H1 (cell line): ENCODE results near the gene ZNF652. TPM values are rescaled to one million over a fixed set of nuclear protein-coding genes. Genes with fewer than 3 reads are reported as not detected.

ENCODE experiments used
- CTCF ChIA-PET: fragments of 300-600 bp; sonication (Branson Sonifier 250); formaldehyde crosslinking; loops from one replicate; lab custom pipeline; 2021; ENCODE audit not compliant: partially characterized antibody; lab: Charles Lee
- POLR2A ChIA-PET: fragments of 300-600 bp; sonication (Branson Sonifier 250); formaldehyde crosslinking; loops from one replicate; lab custom pipeline; 2021; ENCODE audit warnings: inconsistent platforms; ENCODE audit not compliant: partially characterized antibody; lab: Charles Lee
- DNase-seq, 2 experiments: peaks; one replicate each; pipeline versions ENCODE4 v3.0.0 to v3.0.0-alpha.2; 2010 to 2022; ENCODE audit warnings: low spot score in 2 of 2, low read depth in 1 of 2, mixed read lengths in 1 of 2
- FAIRE-seq: peaks from 2 replicates; lab custom pipeline; 2011; peaks lifted over from hg19 to GRCh38; lab: Jason Lieb, UNC
- H2AFZ ChIP-seq: 2 replicates; pipeline ENCODE4 v1.8.1; 2012; ENCODE audit warnings: low read length, inconsistent platforms
- H2AK5ac ChIP-seq: 2 replicates; pipeline ENCODE4 v1.6.1; 2013; ENCODE audit warnings: low read depth, low read length
- H2BK120ac ChIP-seq: replicated peaks from 2 replicates; pipeline ENCODE3; 2013; ENCODE audit warnings: low read depth, low read length, inconsistent platforms
- H2BK12ac ChIP-seq: 2 replicates; pipeline ENCODE4 v1.6.1; 2013; ENCODE audit warnings: low read depth, low read length
- H2BK15ac ChIP-seq: 2 replicates; pipeline ENCODE4 v1.6.1; 2013; ENCODE audit warnings: low read length
- H2BK20ac ChIP-seq: 2 replicates; pipeline ENCODE4 v1.6.1; 2013; ENCODE audit warnings: low read length
- H2BK5ac ChIP-seq: 2 replicates; pipeline ENCODE4 v1.6.1; 2013; ENCODE audit warnings: low read depth, low read length
- H3K14ac ChIP-seq: 2 replicates; pipeline ENCODE4 v1.6.1; 2013; ENCODE audit warnings: inconsistent platforms; ENCODE audit not compliant: insufficient read length
- H3K18ac ChIP-seq: 2 replicates; pipeline ENCODE4 v1.6.1; 2013; ENCODE audit warnings: low read length; ENCODE audit errors: extremely low read depth
- H3K23ac ChIP-seq: 2 replicates; pipeline ENCODE4 v1.6.1; 2013; ENCODE audit warnings: inconsistent platforms; ENCODE audit not compliant: insufficient read length
- H3K23me2 ChIP-seq: 2 replicates; pipeline ENCODE4 v1.6.1; 2013; ENCODE audit warnings: low read depth, low read length
- H3K27ac ChIP-seq: 2 replicates; pipeline ENCODE4 v1.6.1; 2011; ENCODE audit warnings: low read depth, low read length, inconsistent platforms
- H3K27me3 ChIP-seq, 4 experiments: replicated peaks in 1 of 4; 1 replicate in 1 of 4; 2 replicates in 3 of 4; pipeline versions ENCODE4 v1.6.1 to v1.8.1; 2011 to 2013; ENCODE audit warnings: low read length in 3 of 4, mild to moderate bottlenecking in 3 of 4, inconsistent platforms in 2 of 4, mixed read lengths in 2 of 4, moderate library complexity in 1 of 4; ENCODE audit not compliant: control insufficient read depth in 3 of 4, insufficient read depth in 3 of 4; ENCODE audit errors: extremely low read depth in 1 of 4
- H3K36me3 ChIP-seq, 4 experiments: 2 replicates each; pipeline versions ENCODE4 v1.6.1 to v1.8.1; 2011 to 2013; ENCODE audit warnings: mild to moderate bottlenecking in 4 of 4, low read length in 3 of 4, moderate library complexity in 2 of 4, control low read depth in 1 of 4, inconsistent platforms in 1 of 4; ENCODE audit not compliant: insufficient read depth in 4 of 4, control insufficient read depth in 2 of 4
- H3K4ac ChIP-seq: replicated peaks from 2 replicates; pipeline ENCODE3; 2013; ENCODE audit warnings: low read length, low read depth, mixed read lengths, inconsistent platforms; ENCODE audit not compliant: insufficient read length
- H3K4me1 ChIP-seq, 4 experiments: replicated peaks in 1 of 4; 1 replicate in 1 of 4; 2 replicates in 3 of 4; pipeline versions ENCODE4 v1.6.1 to v1.8.1; 2011 to 2013; ENCODE audit warnings: low read length in 3 of 4, inconsistent platforms in 2 of 4, mixed read lengths in 1 of 4; ENCODE audit not compliant: insufficient read depth in 4 of 4, control insufficient read depth in 3 of 4
- H3K4me2 ChIP-seq, 2 experiments: 2 replicates each; pipeline versions ENCODE4 v1.6.1 to v1.8.1; 2011 to 2013; ENCODE audit warnings: low read depth in 2 of 2, low read length in 2 of 2, control low read depth in 1 of 2, inconsistent platforms in 1 of 2, mild to moderate bottlenecking in 1 of 2; ENCODE audit not compliant: insufficient read depth in 1 of 2
- H3K4me3 ChIP-seq, 4 experiments: fragments of 200-600, 300-600 bp in 1 of 4; sonication (generic), shearing (Covaris generic), sonication (Bioruptor Twin) in 1 of 4; 2 replicates each; pipeline versions ENCODE4 v1.5.1 to v1.8.1; 2011 to 2016; ENCODE audit warnings: low read length in 4 of 4, low read depth in 3 of 4, control low read depth in 2 of 4, inconsistent platforms in 2 of 4, mild to moderate bottlenecking in 2 of 4, mixed read lengths in 1 of 4, moderate library complexity in 1 of 4; ENCODE audit not compliant: insufficient read depth in 2 of 4; ENCODE audit errors: extremely low read depth in 1 of 4
- H3K56ac ChIP-seq: replicated peaks from 2 replicates; pipeline ENCODE3; 2013; ENCODE audit warnings: low read depth, mild to moderate bottlenecking, mixed read lengths, low read length, inconsistent platforms; ENCODE audit not compliant: insufficient read length
- H3K79me1 ChIP-seq: 2 replicates; pipeline ENCODE4 v1.6.1; 2013; ENCODE audit warnings: low read depth, low read length, control low read depth
- H3K79me2 ChIP-seq, 2 experiments: 2 replicates each; pipeline versions ENCODE4 v1.6.1 to v1.8.1; 2012 to 2013; ENCODE audit warnings: low read length in 2 of 2, mild to moderate bottlenecking in 2 of 2, inconsistent platforms in 1 of 2; ENCODE audit not compliant: insufficient read depth in 2 of 2, control insufficient read depth in 1 of 2
- H3K9ac ChIP-seq, 4 experiments: replicated peaks in 1 of 4; 1 replicate in 1 of 4; 2 replicates in 3 of 4; pipeline versions ENCODE4 v1.6.1 to v1.8.1; 2011 to 2013; ENCODE audit warnings: low read depth in 3 of 4, low read length in 3 of 4, control low read depth in 2 of 4, mild to moderate bottlenecking in 2 of 4, moderate library complexity in 2 of 4, inconsistent platforms in 1 of 4; ENCODE audit errors: extremely low read depth in 1 of 4
- H3K9me3 ChIP-seq, 2 experiments: 2 replicates each; pipeline versions ENCODE4 v1.6.1 to v1.8.1; 2012 to 2013; ENCODE audit warnings: mild to moderate bottlenecking in 2 of 2, moderate library complexity in 2 of 2, control low read depth in 1 of 2, inconsistent platforms in 1 of 2, low read depth in 1 of 2, low read length in 1 of 2, mixed read lengths in 1 of 2; ENCODE audit not compliant: insufficient read depth in 2 of 2
- H4K20me1 ChIP-seq, 2 experiments: replicated peaks in 1 of 2; 2 replicates each; pipeline versions ENCODE3 to v1.8.1; 2011 to 2013; ENCODE audit warnings: inconsistent platforms in 2 of 2, low read length in 2 of 2, mild to moderate bottlenecking in 1 of 2; ENCODE audit not compliant: insufficient read depth in 2 of 2, control insufficient read depth in 1 of 2
- H4K5ac ChIP-seq: 2 replicates; pipeline ENCODE4 v1.6.1; 2013; ENCODE audit warnings: low read length, low read depth, mixed read lengths, inconsistent platforms; ENCODE audit not compliant: insufficient read length
- H4K8ac ChIP-seq: 2 replicates; pipeline ENCODE4 v1.8.0; 2013; ENCODE audit warnings: mild to moderate bottlenecking, moderate library complexity, low read length, inconsistent platforms; ENCODE audit not compliant: insufficient read depth; ENCODE audit errors: extremely low read depth
- H4K91ac ChIP-seq: replicated peaks from 2 replicates; pipeline ENCODE3; 2013; ENCODE audit warnings: low read length, mixed read lengths, inconsistent platforms; ENCODE audit not compliant: insufficient read length
- ASH2L ChIP-seq: fragments of 200-600, 300-600 bp; sonication (generic); IDR thresholded peaks from one replicate; pipeline ENCODE4 v1.7.1; 2017; ENCODE audit warnings: low read length
- ATF3 ChIP-seq: IDR thresholded peaks from 2 replicates; pipeline ENCODE4 v1.6.1; 2011; ENCODE audit warnings: low read depth, mild to moderate bottlenecking, low read length; ENCODE audit not compliant: insufficient read depth
- BACH1 ChIP-seq: IDR thresholded peaks from 2 replicates; pipeline ENCODE4 v1.6.1; 2012; ENCODE audit warnings: low read length, improper control_type of control experiment
- BCL11A ChIP-seq, 2 experiments: IDR thresholded peaks; one replicate each; pipeline ENCODE4 v1.6.1; 2011; ENCODE audit warnings: low read depth in 2 of 2, low read length in 2 of 2, mild to moderate bottlenecking in 2 of 2
- CHD2 ChIP-seq: IDR thresholded peaks from 2 replicates; pipeline ENCODE4 v1.6.1; 2012; ENCODE audit warnings: low read length, improper control_type of control experiment
- NRF1 ChIP-seq: IDR thresholded peaks from 2 replicates; pipeline ENCODE4 v1.6.1; 2011; ENCODE audit warnings: mild to moderate bottlenecking, low read depth, low read length, improper control_type of control experiment
- POLR2A ChIP-seq, 2 experiments: IDR thresholded peaks; 1 replicate in 1 of 2; 2 replicates in 1 of 2; pipeline ENCODE4 v1.6.1; 2011; ENCODE audit warnings: low read depth in 2 of 2, low read length in 2 of 2, mild to moderate bottlenecking in 2 of 2; ENCODE audit errors: control extremely low read depth in 1 of 2
- POU5F1 ChIP-seq: IDR thresholded peaks from 2 replicates; pipeline ENCODE4 v1.6.1; 2011; ENCODE audit warnings: low read depth, mild to moderate bottlenecking, low read length, moderate library complexity
- SIX5 ChIP-seq: IDR thresholded peaks from 2 replicates; pipeline ENCODE4 v1.6.1; 2011; ENCODE audit warnings: mild to moderate bottlenecking, low read depth, low read length
- TAF1 ChIP-seq: IDR thresholded peaks from 2 replicates; pipeline ENCODE4 v1.6.1; 2011; ENCODE audit warnings: mild to moderate bottlenecking, low read depth, low read length
- TEAD4 ChIP-seq: IDR thresholded peaks from 2 replicates; pipeline ENCODE4 v1.6.1; 2012; ENCODE audit warnings: low read depth, low read length, inconsistent platforms, mixed read lengths
- USF2 ChIP-seq: IDR thresholded peaks from 2 replicates; pipeline ENCODE4 v1.6.1; 2011; ENCODE audit warnings: low read length, improper control_type of control experiment
- WGBS, 2 experiments: shearing (Covaris generic) in 1 of 2; methylation state at CpG; one replicate each; pipeline versions ENCODE4 v1.1.6 to v1.1.7; 2013 to 2015; ENCODE audit warnings: low lambda C conversion rate in 2 of 2, mixed read lengths in 2 of 2, inconsistent platforms in 1 of 2, low coverage in 1 of 2, missing lambda C conversion rate in 1 of 2; ENCODE audit not compliant: insufficient replicate concordance in 2 of 2, insufficient coverage in 1 of 2, insufficient read length in 1 of 2; ENCODE audit errors: extremely low coverage in 1 of 2, missing lambda C conversion rate in 1 of 2; 5-methylcytosine and 5-hydroxymethylcytosine counted together
- polyA plus RNA-seq, 7 experiments: library from polyadenylated mRNA; depleted of rRNA in 3 of 7; stranded (reverse) in 5 of 7; unstranded in 2 of 7; fragments of >200 nt in 5 of 7; fragments of 200-250 nt in 2 of 7; gene quantifications; 1 replicate in 5 of 7; 2 replicates in 1 of 7; 4 replicates in 1 of 7; pipeline versions ENCODE4 v1.2.1 to v1.2.3, GENCODE V29; 2011 to 2013; ENCODE audit warnings: missing spikeins in 2 of 7, mixed read lengths in 2 of 7
- total RNA-seq: library from RNA; stranded (reverse); fragmentation: NEBNext Ultra II Directional; extraction: Animal tissue kit (Norgen Biotek cat#: 25700); gene quantifications from 2 replicates; pipeline ENCODE4 v1.2.1, GENCODE V29; 2021

Gene ZNF652
- total and polyA plus RNA-seq, 2 of the 8 experiments (the other 6 are each of a cell fraction or from before 2014, with no cell fraction given) = 13.5 to 39.6 TPM

- 0 out of 2 replicates have a peak overlapping the region, but pooled peaks have one; percentile 43 for H2BK12ac ChIP-seq
- H3K23me2 ChIP-seq = no peaks in the 10 kb centered on the region
- H3K9me3 ChIP-seq = no peaks in the 10 kb centered on the region
- 0 out of 2 replicates have a peak overlapping the region, but pooled peaks have one; percentile 25 for H4K8ac ChIP-seq
- H3K79me2 ChIP-seq = no peaks in the 10 kb centered on the region
- no peak overlapping the region for H2BK20ac ChIP-seq
- no peak overlapping the region for H3K14ac ChIP-seq
- H3K27me3 ChIP-seq = no peaks in the 10 kb centered on the region
- no peak overlapping the region for H3K4ac ChIP-seq
- TF ChIP-seq TEAD4 (no peak), BCL11A (IDR thresholded peaks at IDR 0.05; ENCODE audit: low read depth in 2 of 2, low read length in 2 of 2) (no peak), POLR2A (IDR thresholded peaks at IDR 0.05; ENCODE audit: control extremely low read depth in 1 of 2, low read depth in 2 of 2, low read length in 2 of 2) (no peak), ATF3 (no peak), ASH2L (no peak), NRF1 (no peak), USF2 (no peak), TAF1 (no peak), SIX5 (no peak), CHD2 (no peak), BACH1 (no peak), POU5F1 (no peak)
- no peak for DNase-seq
- no peak overlapping the region for H3K27ac ChIP-seq
- FAIRE-seq = no peak
- ChIA-PET CTCF (interaction anchor here (0.8 to 2.6 kb wide), 3 partner anchors 25 to 64 kb away, joined by 3 to 19 read pairs (median 3); no protein-coding TSS in a partner anchor), POLR2A (interaction anchor here (1.8 kb wide), 1 partner anchor 8 kb away, joined by 4 read pairs; no protein-coding TSS in a partner anchor)
- 0 out of 2 replicates have a peak overlapping the region, but pooled peaks have one; percentile 8 for H2AFZ ChIP-seq
- H3K18ac ChIP-seq = no peak overlapping the region
- no peak overlapping the region for H2BK5ac ChIP-seq
- H3K9ac ChIP-seq = no peak overlapping the region
- H2BK15ac ChIP-seq = no peak overlapping the region
- no peaks in the 10 kb centered on the region for H3K79me1 ChIP-seq
- no peaks in the 10 kb centered on the region; a peak in 1 of 7 replicates for H3K4me1 ChIP-seq
- H3K23ac ChIP-seq = no peak overlapping the region
- H3K4me2 ChIP-seq = no peak overlapping the region
- no peaks in the 10 kb centered on the region for H4K20me1 ChIP-seq
- H3K36me3 ChIP-seq = no peaks in the 10 kb centered on the region
- no peak overlapping the region for H4K5ac ChIP-seq
- peak overlapping the region; percentile 88 for H4K91ac ChIP-seq
- no peak overlapping the region for H2BK120ac ChIP-seq
- 89% methylated on average over 6 of the region's 6 CpGs; no CpG with 5 or more reads in 1 of the 2 experiments for WGBS, 2 experiments
- H3K4me3 ChIP-seq = no peak overlapping the region
- H2AK5ac ChIP-seq = no peak overlapping the region
- no peak overlapping the region for H3K56ac ChIP-seq
These were observed 109.8 kb downstream of the ZNF652 start for GRCh38 chr17:49252148-49252695.
